GM08714 (cell line): ENCODE data around the gene RDH5.

Source experiments
- H3K4me3 ChIP-seq: fragments of 200-500 bp; sonication (Bioruptor generic); 2 replicates; pipeline ENCODE4 v1.5.1; 2014; ENCODE audit warnings: mild to moderate bottlenecking, low read length, inconsistent platforms
- ZNF274 ChIP-seq: IDR thresholded peaks from 2 replicates; pipeline ENCODE4 v1.6.1; 2012; ENCODE audit warnings: mild to moderate bottlenecking, low read depth, low read length

Gene RDH5

GRCh38 chr12:55736780-55737580 is 16.8 kb downstream of the RDH5 start:
- TF ChIP-seq ZNF274, result no peak
- no peak overlapping the region for H3K4me3 ChIP-seq

- H3K4me3 ChIP-seq, result peak overlapping the region; percentile 94; the same call in 1 of the 2 replicates
Measured at GRCh38 chr12:55737581-55738122, 17.5 kb downstream of the RDH5 start.

GRCh38 chr12:55738123-55739024 is 18.2 kb downstream of the RDH5 start:
- no peak for TF ChIP-seq ZNF274
- H3K4me3 ChIP-seq, result peak overlapping the region; percentile 94

More at GRCh38 chr12:55737581-55738122, 17.5 kb downstream of the RDH5 start:
- no peak for TF ChIP-seq ZNF274

GRCh38 chr12:55739025-55739378 is 18.8 kb downstream of the RDH5 start:
- no peak for TF ChIP-seq ZNF274
- H3K4me3 ChIP-seq, result no peak overlapping the region; the same call in 1 of the 2 replicates

GRCh38 chr12:55741931-55742680 is 21.9 kb downstream of the RDH5 start:
- peak overlapping the region; percentile 71 for H3K4me3 ChIP-seq
- no peak for TF ChIP-seq ZNF274

GRCh38 chr12:55742719-55743405 is 22.7 kb downstream of the RDH5 start, which contains the start of gene GDF11:
GDF11 (plus strand) TSS chr12:55743122; CDS start chr12:55743317, 195 bp downstream.
- peak within 1 kb of the TSS; percentile 71 for H3K4me3 ChIP-seq
- TF ChIP-seq ZNF274, result no peak

- TF ChIP-seq ZNF274, result no peak
- H3K4me3 ChIP-seq, result peak overlapping the region; percentile 61
Measured at GRCh38 chr12:55743406-55744339, 23.5 kb downstream of the RDH5 start.

GRCh38 chr12:55744340-55745030 is 24.3 kb downstream of the RDH5 start:
- peak overlapping the region; percentile 61 for H3K4me3 ChIP-seq
- TF ChIP-seq ZNF274, result no peak

GRCh38 chr12:55745361-55746173 is 25.4 kb downstream of the RDH5 start:
- no peak for TF ChIP-seq ZNF274
- H3K4me3 ChIP-seq, result peak overlapping the region; percentile 61

GRCh38 chr12:55746174-55746912 is 26.1 kb downstream of the RDH5 start:
- no peak overlapping the region for H3K4me3 ChIP-seq
- no peak for TF ChIP-seq ZNF274
